Left cardiac atrium (tissue), 4 donors: ENCODE data around the gene PCYT1A. TPM values are rescaled to one million over a fixed set of nuclear protein-coding genes. Genes with fewer than 3 reads are reported as not detected.
"Not testable (repeated sequence)": the region's sequence is repeated elsewhere in the genome, so short reads cannot be mapped to it uniquely, and the experiment has no call there.

Source experiments
- ATAC-seq, 2 donors: fragments of 200-7000 bp; cut with Tn5 transposase; one replicate each; pipeline ENCODE4 v1.9.1; 2020; ENCODE audit warnings: mild to moderate bottlenecking in 2 of 2, moderate library complexity in 2 of 2
- DNase-seq: peaks from one replicate; pipeline ENCODE4 v3.0.0-alpha.2; 2020
- intact Hi-C, 2 donors: fragments of 100-400 bp; cut with DNase I; formaldehyde crosslinking; loops; one replicate each; pipeline versions ENCODE4 v1.14.1 to v1.15.1; 2022 to 2023
- total RNA-seq, 2 donors: library from RNA; stranded (reverse); fragmentation: NEBNext Ultra II Directional; extraction: Animal tissue kit (Norgen Biotek cat#: 25700); gene quantifications; one replicate each; pipeline ENCODE4 v1.2.1, GENCODE V29; 2021
- donor health status: DM: no; HTN: yes; CAD: no.
- donor health status: DM: no; HTN: yes; CAD: no; lungs with severe emphysema.
- donor health status: DM: yes; HTN: yes; CAD: no.
- donor health status: Dilated cardiomyopathy.

The PCYT1A gene
- total RNA-seq, 2 donors from 2014 or later: 71.7 to 83.9 TPM

GRCh38 chr3:196246612-196247308, 40.8 kb downstream of the PCYT1A start:
- no peak for ATAC-seq
- intact Hi-C loops: no loop called here
- no peak for DNase-seq

- not testable (repeated sequence) for ATAC-seq, DNase-seq
Measured at GRCh38 chr3:196244166-196244565, 43.4 kb downstream of the PCYT1A start.

GRCh38 chr3:196241704-196242103, 45.8 kb downstream of the PCYT1A start:
- ATAC-seq (no peak), DNase-seq (no peak)
- intact Hi-C loops: no loop called here

More at GRCh38 chr3:196244166-196244565, 43.4 kb downstream of the PCYT1A start:
- intact Hi-C loops: not testable (repeated sequence)

- intact Hi-C loops: no loop called here
- ATAC-seq: no peak
- DNase-seq: no peak
Measured at GRCh38 chr3:196240424-196240823, 47.1 kb downstream of the PCYT1A start.

- intact Hi-C loops: no loop called here
- ATAC-seq (peak in 1 of 2 donors; percentile 49), DNase-seq (no peak)
Measured at GRCh38 chr3:196238612-196239560, 48.6 kb downstream of the PCYT1A start.

GRCh38 chr3:196237203-196237602, 50.3 kb downstream of the PCYT1A start:
- intact Hi-C loops: no loop called here
- DNase-seq: no peak
- peak in 1 of 2 donors; percentile 56 for ATAC-seq

GRCh38 chr3:196236223-196236622, 51.3 kb downstream of the PCYT1A start:
- intact Hi-C loops: no loop called here
- ATAC-seq: no peak
- DNase-seq: no peak

- intact Hi-C loops: no loop called here
- DNase-seq (no peak), ATAC-seq (no peak)
Measured at GRCh38 chr3:196235452-196236122, 51.9 kb downstream of the PCYT1A start.

GRCh38 chr3:196232882-196233251, 54.7 kb downstream of the PCYT1A start:
- intact Hi-C loops: no loop called here
- DNase-seq (no peak), ATAC-seq (no peak)

- intact Hi-C loops: no loop called here
- DNase-seq (no peak), ATAC-seq (no peak)
Measured at GRCh38 chr3:196232154-196232881, 55.2 kb downstream of the PCYT1A start.

- no peak for DNase-seq
- intact Hi-C loops: no loop called here
Measured at GRCh38 chr3:196227629-196228493, 59.7 kb downstream of the PCYT1A start.

GRCh38 chr3:196227121-196227561, 60.4 kb downstream of the PCYT1A start:
- intact Hi-C loops: no loop called here
- no peak for DNase-seq
- ATAC-seq: no peak

More at GRCh38 chr3:196227629-196228493, 59.7 kb downstream of the PCYT1A start:
- ATAC-seq: peak; percentile 49 to 76

- ATAC-seq (no peak), DNase-seq (no peak)
- intact Hi-C loops: no loop called here
Measured at GRCh38 chr3:196225763-196226364, 61.7 kb downstream of the PCYT1A start.

- no peak for DNase-seq
- ATAC-seq: no peak
Measured at GRCh38 chr3:196225086-196225485, 62.4 kb downstream of the PCYT1A start.

GRCh38 chr3:196222876-196223595, 64.5 kb downstream of the PCYT1A start:
- intact Hi-C loops: no loop called here
- no peak for ATAC-seq
- no peak for DNase-seq

More at GRCh38 chr3:196225086-196225485, 62.4 kb downstream of the PCYT1A start:
- intact Hi-C loops: no loop called here

GRCh38 chr3:196220991-196221390, 66.5 kb downstream of the PCYT1A start:
- DNase-seq (no peak), ATAC-seq (no peak)
- intact Hi-C loops: no loop called here

GRCh38 chr3:196220587-196220986, 66.9 kb downstream of the PCYT1A start:
- DNase-seq: no peak
- intact Hi-C loops: no loop called here
- ATAC-seq: peak; percentile 19 to 21
